CD4-positive, alpha-beta T cell treated with Interleukin-1 beta for 1 hour (primary cell): ENCODE results near the gene PDGFD.

Source experiments
- DNase-seq, 2 donors: peaks; one replicate each; pipeline ENCODE4 v3.0.0-alpha.2; 2020 to 2022

Gene PDGFD

DNA sequence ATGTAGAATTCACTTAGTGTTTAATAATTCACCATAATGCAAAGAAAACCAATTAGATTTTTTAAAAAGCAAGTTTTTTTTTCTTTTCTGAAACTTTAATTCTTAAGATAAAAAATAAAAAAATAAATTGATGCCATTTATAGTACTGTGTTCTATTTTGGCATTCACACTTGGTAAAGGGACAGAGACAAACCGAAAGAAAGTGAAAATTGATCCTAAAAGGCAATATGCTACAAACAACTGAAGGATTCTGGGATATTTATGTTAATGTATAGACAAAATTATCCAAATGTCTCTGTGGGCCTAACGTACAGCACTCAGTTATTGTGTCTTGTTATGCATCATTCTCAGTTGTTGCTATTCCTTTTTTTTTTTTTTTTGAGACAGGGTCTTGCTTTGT is 169.4 kb downstream of the PDGFD start:
- DNase-seq: no peak

DNA sequence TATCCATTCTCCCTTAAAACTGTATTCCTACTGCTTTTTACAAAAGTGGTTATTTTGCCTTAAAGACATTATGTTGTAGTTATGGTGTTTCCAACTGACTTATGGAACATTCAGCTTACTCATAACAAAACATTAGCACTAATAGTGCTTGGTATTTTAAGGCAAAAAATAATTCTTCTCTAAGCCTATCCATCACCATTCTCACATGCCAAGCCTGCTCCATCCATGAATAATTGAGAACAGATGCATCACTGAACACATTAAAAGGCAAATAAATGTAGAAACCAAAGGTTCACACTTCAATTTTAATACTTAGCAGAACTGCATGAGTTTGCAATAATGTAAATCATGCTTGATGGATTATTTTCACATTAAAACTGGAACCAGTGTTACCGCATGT is 169.9 kb downstream of the PDGFD start:
- no peak for DNase-seq

DNA sequence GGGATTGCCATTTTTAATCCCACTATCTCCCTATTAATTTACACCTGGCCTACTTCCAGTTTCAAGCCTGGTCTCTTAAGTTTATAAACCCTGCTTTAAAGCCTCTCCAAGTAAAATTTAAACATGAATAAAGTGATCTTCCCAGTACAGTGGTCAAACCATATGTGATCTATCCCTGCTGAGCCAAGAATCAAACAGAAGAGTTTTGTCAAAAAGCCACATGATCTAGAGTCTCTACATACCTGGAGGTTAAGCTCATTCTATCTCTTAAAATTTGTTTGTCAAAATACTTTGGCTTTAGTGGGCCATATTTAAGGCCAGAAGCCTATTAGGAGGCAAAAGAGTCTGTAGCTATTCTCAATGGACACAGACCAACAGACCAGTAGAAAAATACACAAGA is 170.4 kb downstream of the PDGFD start:
- no peak for DNase-seq

DNA sequence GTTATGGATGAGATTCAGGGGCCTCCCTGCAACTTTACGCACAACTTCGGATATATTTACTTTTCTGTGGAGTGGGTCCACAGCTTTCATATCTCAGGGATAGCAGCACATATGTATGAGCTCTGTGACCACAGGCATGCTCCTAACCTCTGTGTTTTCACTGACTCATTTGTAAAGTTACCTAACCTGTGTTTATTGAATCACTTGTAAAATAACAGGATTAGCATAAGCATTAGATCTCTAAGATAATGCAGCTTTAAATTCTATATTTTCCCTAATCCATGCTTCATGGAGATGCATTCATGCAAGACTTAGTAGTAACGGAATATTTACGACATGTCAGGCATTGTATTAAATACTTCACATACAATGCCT is 175.4 kb downstream of the PDGFD start:
- DNase-seq: no peak

GRCh38 chr11:103987629-103988594 is 176.0 kb downstream of the PDGFD start:
- DNase-seq: no peak

- no peak for DNase-seq
Measured at GRCh38 chr11:103985041-103985440, 178.9 kb downstream of the PDGFD start.

- no peak for DNase-seq
Measured at GRCh38 chr11:103980108-103980507, 183.8 kb downstream of the PDGFD start.

DNA sequence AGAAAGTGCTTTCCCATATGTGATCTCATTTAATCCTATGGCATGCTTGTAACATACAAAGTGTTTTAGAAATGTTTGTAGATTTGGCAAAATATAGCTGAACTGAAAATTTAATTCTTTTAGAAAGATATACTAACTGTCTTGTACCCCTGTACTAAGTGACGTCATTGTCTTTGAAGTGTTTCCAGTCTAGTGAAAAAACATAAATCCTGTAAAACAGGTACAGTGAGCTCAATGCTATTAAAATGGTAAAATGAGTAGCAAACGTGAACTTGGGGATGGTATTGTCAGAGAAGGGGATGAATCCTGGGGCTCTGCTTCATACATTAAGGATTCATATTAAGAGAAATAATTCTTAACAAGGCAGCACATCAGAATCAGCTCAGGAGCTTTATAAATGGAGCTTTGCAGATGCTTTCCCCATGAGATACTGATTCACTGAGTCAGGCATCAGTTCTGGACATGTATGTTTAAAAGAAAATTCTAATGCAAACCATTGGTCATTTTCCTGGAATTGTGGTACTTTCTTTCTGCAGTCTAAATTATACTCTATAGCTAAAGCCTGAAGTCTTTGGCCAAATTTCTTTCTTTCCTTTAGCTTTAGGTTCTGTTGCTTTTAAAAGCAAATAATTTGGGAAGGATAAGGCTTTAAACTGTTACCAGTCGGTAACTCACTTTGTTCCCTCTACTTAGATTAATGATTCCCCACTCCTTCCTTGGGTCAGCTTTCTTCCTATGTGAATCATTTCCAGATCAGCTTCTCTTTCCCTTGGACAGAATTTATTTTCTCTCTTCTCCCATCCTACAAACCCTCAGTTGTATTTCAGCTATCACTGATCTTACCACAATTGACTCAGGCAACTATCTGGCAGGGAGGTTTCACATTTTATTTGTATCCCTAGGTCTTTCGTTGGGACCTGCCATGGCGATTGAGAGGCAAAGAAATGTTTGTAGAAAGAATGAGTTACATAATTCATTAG is 185.0 kb downstream of the PDGFD start:
- no peak for DNase-seq

DNA sequence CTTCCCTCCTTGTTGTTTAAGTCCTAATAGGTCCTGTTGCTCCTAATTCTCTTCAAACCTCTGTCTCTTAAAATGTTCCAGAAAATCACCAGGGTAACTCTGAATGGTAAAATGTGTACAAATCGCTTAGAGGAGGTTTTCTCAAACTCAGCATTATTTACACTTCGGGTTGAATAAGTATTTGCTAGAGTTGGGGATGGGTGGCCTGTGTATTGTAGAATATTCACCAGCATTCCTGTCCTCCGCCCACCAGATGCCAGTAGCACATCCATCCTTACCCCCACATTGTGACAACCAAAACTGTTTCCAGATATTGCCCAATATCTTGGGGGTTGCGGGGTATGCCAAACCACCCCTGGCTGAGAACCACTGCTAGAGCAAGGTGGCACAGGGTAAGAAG is 191.9 kb downstream of the PDGFD start:
- DNase-seq: no peak

GRCh38 chr11:103970701-103971249 is 193.2 kb downstream of the PDGFD start:
- no peak for DNase-seq

GRCh38 chr11:103968685-103969084 is 195.3 kb downstream of the PDGFD start:
- DNase-seq: no peak

GRCh38 chr11:103967985-103968384 is 196.0 kb downstream of the PDGFD start:
- DNase-seq: no peak

GRCh38 chr11:103964390-103964789 is 199.6 kb downstream of the PDGFD start:
- DNase-seq: no peak

DNA sequence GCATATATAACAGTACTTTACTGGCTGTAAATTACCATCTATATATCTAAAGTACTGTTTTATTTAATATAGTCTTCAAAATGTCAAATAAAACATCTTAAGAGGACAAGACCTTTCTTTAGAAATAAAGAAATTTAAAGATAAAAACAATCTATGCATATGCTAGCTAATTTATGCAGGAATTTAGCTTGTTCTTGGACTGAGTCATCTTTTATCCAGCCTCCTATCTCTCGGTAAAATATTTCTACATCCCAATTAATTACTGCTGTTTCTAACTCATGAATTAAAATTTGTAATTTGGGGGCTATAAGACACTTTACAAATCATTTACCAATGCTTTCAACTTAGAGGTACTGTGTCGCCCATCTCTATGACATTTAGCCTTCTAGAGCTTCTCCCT is 200.3 kb downstream of the PDGFD start:
- DNase-seq: no peak

DNA sequence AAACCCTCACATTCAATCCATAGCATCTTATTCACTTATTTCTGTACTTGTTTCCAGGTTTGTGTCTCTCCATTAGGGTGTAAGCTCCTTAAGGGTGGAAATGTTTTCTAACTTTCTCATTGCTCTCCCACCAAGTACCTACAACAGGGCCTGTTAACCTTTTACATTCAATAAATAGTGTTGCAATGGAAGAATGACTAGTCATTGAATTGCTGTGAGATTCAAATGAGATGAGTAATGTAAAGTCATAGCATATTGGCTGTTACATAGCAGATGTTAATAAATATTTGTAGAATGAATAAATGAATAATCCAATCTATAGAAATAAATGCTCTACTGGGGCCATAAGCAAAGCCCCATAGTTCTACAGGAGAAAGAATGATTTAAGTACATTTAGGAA is 202.9 kb downstream of the PDGFD start:
- no peak for DNase-seq

GRCh38 chr11:103960108-103960507 is 203.8 kb downstream of the PDGFD start:
- DNase-seq: no peak

- DNase-seq: no peak
Measured at GRCh38 chr11:103959279-103959942, 204.5 kb downstream of the PDGFD start.

- peak in 1 of 2 donors; percentile 8 for DNase-seq
Measured at GRCh38 chr11:103958475-103959215, 205.3 kb downstream of the PDGFD start.

DNA sequence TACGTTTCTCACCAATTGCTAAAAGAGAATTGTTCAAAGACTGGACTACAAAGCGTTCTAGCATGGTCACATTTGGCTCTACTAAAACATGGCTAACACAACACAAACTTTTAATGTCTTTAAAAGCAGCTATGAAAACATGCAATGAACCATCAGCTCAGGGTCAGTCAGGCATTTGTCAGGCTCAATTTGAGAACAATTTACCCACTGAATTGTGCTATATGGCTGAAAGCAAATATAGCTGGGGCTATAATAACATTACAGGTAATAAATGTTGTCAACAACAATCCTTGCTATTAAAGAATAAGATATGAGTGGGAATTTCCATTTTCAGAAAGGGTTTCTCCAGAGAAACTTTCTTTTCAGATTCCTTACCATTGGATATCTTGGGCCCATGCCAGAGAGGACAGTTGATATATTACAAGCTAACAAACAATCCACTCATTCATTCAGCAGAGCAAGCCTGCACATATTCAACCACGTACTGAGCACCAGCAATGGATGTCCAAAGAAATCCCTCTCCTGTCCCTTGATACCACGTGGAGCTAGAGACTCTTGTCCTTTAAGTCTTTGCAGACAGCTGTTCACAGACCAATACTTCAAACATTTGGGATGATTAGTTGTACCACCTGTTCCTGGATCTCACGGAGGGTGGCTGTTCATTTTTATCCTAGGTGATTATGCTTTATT is 210.0 kb downstream of the PDGFD start:
- no peak for DNase-seq

- no peak for DNase-seq
Measured at GRCh38 chr11:103949781-103950180, 214.2 kb downstream of the PDGFD start.

DNA sequence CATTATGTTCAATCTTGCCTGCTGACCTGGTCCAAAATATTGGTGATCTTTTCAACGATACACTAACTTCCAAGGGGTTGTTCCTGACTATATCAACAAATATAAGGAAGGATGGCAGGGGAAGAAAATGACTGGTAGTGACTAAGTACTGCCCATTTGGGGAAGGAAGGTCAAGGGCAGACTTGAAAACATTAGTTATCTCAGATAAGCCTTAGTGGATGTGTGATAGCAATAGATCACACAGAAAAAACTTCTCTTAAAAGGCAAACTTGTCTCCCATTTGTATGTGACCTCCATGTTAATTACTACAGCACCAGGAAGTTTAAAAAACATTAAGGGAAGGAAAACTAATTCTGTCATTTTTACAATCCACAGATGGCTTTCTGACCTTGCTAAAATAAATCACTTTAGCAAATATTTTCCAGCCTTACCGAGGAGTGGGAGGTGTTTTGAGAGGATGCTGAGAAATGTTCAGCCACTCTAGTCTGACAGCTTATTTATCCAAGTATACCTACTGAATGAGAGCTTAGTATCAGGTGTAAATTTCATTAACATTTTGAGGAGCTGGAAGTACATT is 215.7 kb downstream of the PDGFD start:
- no peak for DNase-seq
